ENCODE results near the gene WDHD1.

The WDHD1 gene

DNA sequence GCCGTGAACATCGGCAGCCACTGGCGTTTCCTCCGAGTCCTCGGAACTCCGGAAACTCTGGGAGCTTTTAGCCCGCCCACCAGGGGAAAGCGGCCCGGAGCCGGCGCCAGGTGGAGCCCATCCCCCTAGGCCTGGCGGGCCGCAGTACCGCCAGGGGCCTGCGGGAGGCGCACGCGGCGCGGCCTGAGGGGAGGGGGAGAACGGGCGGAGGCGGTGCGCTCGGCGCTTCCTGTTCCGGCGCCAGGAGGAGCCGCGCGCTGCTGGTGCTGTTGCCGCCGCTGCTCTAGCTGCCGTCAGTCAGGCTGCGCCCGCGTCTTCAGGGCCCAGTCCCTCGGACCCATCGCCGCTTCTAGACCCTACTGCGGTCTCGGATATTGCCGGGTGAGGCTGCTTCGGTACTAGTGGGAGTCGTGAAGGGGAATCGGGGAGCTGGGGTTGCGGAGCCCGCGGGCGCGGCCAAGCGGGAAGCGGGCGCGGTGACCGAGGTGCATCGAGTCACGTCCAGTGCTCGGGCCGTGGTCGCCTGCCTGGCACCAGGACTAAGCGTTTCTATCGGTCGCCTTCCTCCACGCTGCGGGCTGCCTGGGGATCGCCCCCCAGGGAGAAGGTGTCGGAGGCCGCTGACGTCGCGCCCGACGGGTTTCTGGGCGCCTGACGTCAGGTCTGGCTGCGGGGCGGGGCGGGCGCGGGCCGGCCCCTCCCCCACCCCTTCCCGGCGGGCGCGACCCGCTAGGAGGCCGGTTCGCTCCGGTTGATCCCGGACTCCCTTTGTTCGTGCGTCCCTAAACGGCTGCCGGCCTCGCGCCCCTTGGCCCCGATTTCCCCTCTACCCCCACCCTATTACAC, 24.7 kb upstream of the WDHD1 start, which contains the start of gene MAPK1IP1L:
MAPK1IP1L (plus strand) TSS at position 225 of the 846 bp plus-strand sequence. CDS start 10,037 bp downstream, outside the sequence.
- H3K79me2 ChIP-seq (ENCODE audit: insufficient read depth, low read depth) = peaks cover 46% of the 10 kb centered on the region
- no peaks in the 10 kb centered on the region for H3K27me3 ChIP-seq (ENCODE audit: insufficient read depth, low read depth)
- H3K4me1 ChIP-seq (ENCODE audit: low read depth, poor library complexity, severe bottlenecking) = peaks cover 12% of the 10 kb centered on the region
- TF ChIP-seq, protein P1, sequence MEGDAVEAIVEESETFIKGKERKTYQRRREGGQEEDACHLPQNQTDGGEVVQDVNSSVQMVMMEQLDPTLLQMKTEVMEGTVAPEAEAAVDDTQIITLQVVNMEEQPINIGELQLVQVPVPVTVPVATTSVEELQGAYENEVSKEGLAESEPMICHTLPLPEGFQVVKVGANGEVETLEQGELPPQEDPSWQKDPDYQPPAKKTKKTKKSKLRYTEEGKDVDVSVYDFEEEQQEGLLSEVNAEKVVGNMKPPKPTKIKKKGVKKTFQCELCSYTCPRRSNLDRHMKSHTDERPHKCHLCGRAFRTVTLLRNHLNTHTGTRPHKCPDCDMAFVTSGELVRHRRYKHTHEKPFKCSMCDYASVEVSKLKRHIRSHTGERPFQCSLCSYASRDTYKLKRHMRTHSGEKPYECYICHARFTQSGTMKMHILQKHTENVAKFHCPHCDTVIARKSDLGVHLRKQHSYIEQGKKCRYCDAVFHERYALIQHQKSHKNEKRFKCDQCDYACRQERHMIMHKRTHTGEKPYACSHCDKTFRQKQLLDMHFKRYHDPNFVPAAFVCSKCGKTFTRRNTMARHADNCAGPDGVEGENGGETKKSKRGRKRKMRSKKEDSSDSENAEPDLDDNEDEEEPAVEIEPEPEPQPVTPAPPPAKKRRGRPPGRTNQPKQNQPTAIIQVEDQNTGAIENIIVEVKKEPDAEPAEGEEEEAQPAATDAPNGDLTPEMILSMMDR (conservative IDR thresholded peaks at IDR 0.05; ENCODE audit: low read depth, low read length) = peak; percentile 81
- peak within 1 kb of the TSS; percentile 93 for H3K27ac ChIP-seq
- H2AFZ ChIP-seq (ENCODE audit: low read depth) = peak within 1 kb of the TSS; percentile 92
- H4K20me1 ChIP-seq (ENCODE audit: insufficient read depth) = peaks cover 18% of the 10 kb centered on the region; the same call in 1 of the 2 replicates
- no peak within 1 kb of the TSS for H3K4me3 ChIP-seq (IDR thresholded peaks at IDR 0.05; ENCODE audit: insufficient read depth, low read depth, low read length)
- peak within 1 kb of the TSS; percentile 98 for H3K9ac ChIP-seq
- H3K36me3 ChIP-seq (ENCODE audit: insufficient read depth) = no peaks in the 10 kb centered on the region
- H3K4me2 ChIP-seq = peak within 1 kb of the TSS; percentile 97

- peak overlapping the region; percentile 93 for H3K27ac ChIP-seq
- peaks cover 12% of the 10 kb centered on the region for H3K4me1 ChIP-seq (ENCODE audit: low read depth, poor library complexity, severe bottlenecking)
- peaks cover 40% of the 10 kb centered on the region for H3K79me2 ChIP-seq (ENCODE audit: insufficient read depth, low read depth)
- peaks cover 18% of the 10 kb centered on the region; the same call in 1 of the 2 replicates for H4K20me1 ChIP-seq (ENCODE audit: insufficient read depth)
- TF ChIP-seq, protein P1 (conservative IDR thresholded peaks at IDR 0.05; ENCODE audit: low read depth, low read length) = no peak
- peak overlapping the region; percentile 31 for H3K4me2 ChIP-seq
- H3K4me3 ChIP-seq (IDR thresholded peaks at IDR 0.05; ENCODE audit: insufficient read depth, low read depth, low read length) = no peak overlapping the region
- H2AFZ ChIP-seq (ENCODE audit: low read depth) = peak overlapping the region; percentile 92
- H3K27me3 ChIP-seq (ENCODE audit: insufficient read depth, low read depth) = no peaks in the 10 kb centered on the region
- H3K9ac ChIP-seq = peak overlapping the region; percentile 98
- no peaks in the 10 kb centered on the region for H3K36me3 ChIP-seq (ENCODE audit: insufficient read depth)
Measured at GRCh38 chr14:55051165-55051422, 24.2 kb upstream of the WDHD1 start.

GRCh38 chr14:55048900-55049436, 22.1 kb upstream of the WDHD1 start:
- TF ChIP-seq, protein P1 (conservative IDR thresholded peaks at IDR 0.05; ENCODE audit: low read depth, low read length) = no peak
- Histone ChIP-seq H3K27me3 (ENCODE audit: insufficient read depth, low read depth) (no peaks in the 10 kb centered on the region), H3K36me3 (ENCODE audit: insufficient read depth) (no peaks in the 10 kb centered on the region), H4K20me1 (ENCODE audit: insufficient read depth) (0 out of 2 replicates have a peak, but pooled peaks cover 7% of the 10 kb centered on the region), H2AFZ (ENCODE audit: low read depth) (no peak overlapping the region), H3K27ac (no peak overlapping the region), H3K4me1 (ENCODE audit: low read depth, poor library complexity, severe bottlenecking) (peaks cover 12% of the 10 kb centered on the region), H3K4me3 (IDR thresholded peaks at IDR 0.05; ENCODE audit: insufficient read depth, low read depth, low read length) (no peak overlapping the region), H3K4me2 (no peak overlapping the region), H3K9ac (no peak overlapping the region), H3K79me2 (ENCODE audit: insufficient read depth, low read depth) (peaks cover 20% of the 10 kb centered on the region)

DNA sequence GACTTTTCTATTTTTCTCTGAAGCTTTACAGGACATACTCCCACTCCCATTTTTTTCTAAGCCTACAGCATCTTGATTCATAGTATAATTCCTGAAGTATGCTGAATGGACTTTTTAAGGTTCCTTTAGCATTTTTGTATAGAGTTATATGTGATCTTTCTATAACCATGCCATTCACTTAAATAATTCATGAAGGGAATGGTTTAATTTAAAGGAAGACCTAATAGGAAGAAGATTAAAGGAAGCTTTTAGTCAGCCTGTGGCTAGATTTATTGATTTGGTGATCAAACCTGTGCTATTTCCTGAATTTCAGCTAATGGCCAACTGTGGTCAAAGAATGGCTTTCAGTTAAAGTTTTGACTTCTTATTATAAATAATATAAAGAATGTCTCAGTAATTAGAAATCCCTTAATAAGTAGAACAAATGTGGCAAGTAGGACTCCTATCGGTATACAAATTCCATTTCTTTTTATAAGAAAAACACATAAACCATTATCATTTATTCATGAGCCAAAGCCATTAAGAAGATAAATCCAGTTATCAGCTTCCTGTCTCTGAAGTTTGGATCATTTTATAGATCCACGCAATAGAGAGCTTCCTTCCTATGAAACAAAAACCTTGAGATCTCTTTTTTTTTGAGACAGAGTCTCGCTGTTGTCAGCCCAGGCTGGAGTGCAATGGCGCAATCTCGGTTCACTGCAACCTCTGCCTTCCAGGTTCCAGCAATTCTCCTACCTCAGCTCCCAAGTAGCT, 20.6 kb upstream of the WDHD1 start:
- no peak overlapping the region for H2AFZ ChIP-seq (ENCODE audit: low read depth)
- 0 out of 2 replicates have a peak, but pooled peaks cover under 1% of the 10 kb centered on the region for H4K20me1 ChIP-seq (ENCODE audit: insufficient read depth)
- H3K4me1 ChIP-seq (ENCODE audit: low read depth, poor library complexity, severe bottlenecking) = peaks cover under 1% of the 10 kb centered on the region
- no peak overlapping the region for H3K4me3 ChIP-seq (IDR thresholded peaks at IDR 0.05; ENCODE audit: insufficient read depth, low read depth, low read length)
- H3K27ac ChIP-seq = no peak overlapping the region
- no peak overlapping the region for H3K4me2 ChIP-seq
- no peak overlapping the region for H3K9ac ChIP-seq
- no peaks in the 10 kb centered on the region for H3K36me3 ChIP-seq (ENCODE audit: insufficient read depth)
- no peaks in the 10 kb centered on the region for H3K27me3 ChIP-seq (ENCODE audit: insufficient read depth, low read depth)
- TF ChIP-seq, protein P1 (conservative IDR thresholded peaks at IDR 0.05; ENCODE audit: low read depth, low read length) = no peak
- H3K79me2 ChIP-seq (ENCODE audit: insufficient read depth, low read depth) = peaks cover 5% of the 10 kb centered on the region
